ENCODE data around the gene SETBP1.

The SETBP1 gene

DNA sequence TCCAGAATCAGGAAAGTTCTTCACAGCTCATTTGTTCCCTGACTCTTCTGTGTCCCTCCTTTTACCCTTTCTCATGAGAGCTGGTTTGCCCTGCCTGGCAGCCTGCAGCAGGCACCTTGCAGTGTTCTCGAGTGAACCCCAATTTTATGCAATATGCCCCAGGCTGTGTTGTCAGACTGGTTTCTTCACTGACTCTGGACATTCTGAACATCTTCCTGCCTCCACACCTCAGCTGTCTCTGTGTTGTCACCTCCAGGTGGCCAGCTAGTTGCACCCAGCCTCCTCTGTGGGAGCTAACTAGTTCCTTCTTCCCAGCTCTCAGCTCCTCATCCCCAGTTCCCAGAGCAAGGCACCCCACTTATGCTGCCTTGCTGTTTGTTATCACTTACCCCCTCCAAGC lies 5.5 kb downstream of the SETBP1 start:
- Histone ChIP-seq H2BK5ac (ENCODE audit: low read length) (no peak overlapping the region), H2AFZ (ENCODE audit: low read length) (no peak overlapping the region), H3K9ac (ENCODE audit: low read depth, low read length, poor library complexity) (no peak overlapping the region), H3K4me2 (ENCODE audit: insufficient read depth, low read length, poor library complexity, severe bottlenecking) (no peak overlapping the region), H2BK15ac (ENCODE audit: low read length) (no peak overlapping the region), H3K4me3 (ENCODE audit: low read length in 2 of 2) (no peak overlapping the region), H2BK120ac (ENCODE audit: low read depth, low read length) (no peak overlapping the region), H3K9me3 (replicated peaks in 1 of 2; ENCODE audit: control insufficient read depth in 2 of 2, insufficient read depth in 1 of 2, low read depth in 1 of 2, low read length in 2 of 2) (no peaks in the 10 kb centered on the region), H3K79me1 (ENCODE audit: low read depth, low read length) (peaks cover under 1% of the 10 kb centered on the region), H3K23ac (ENCODE audit: low read depth, low read length, poor library complexity) (no peak overlapping the region), H3K27me3 (ENCODE audit: control insufficient read depth in 3 of 3, insufficient read depth in 3 of 3, low read depth in 1 of 3, low read length in 3 of 3) (no peaks in the 10 kb centered on the region), H3K4ac (ENCODE audit: low read length) (no peak overlapping the region), H3K4me1 (ENCODE audit: control insufficient read depth in 2 of 2, insufficient read depth in 1 of 2, low read depth in 1 of 2, low read length in 2 of 2) (peaks cover 16 to 19% of the 10 kb centered on the region in 2 donors), H3K14ac (ENCODE audit: low read length) (no peak overlapping the region), H2AK5ac (ENCODE audit: low read depth, low read length) (no peak overlapping the region), H3K27ac (replicated peaks; ENCODE audit: low read length) (no peak overlapping the region), H4K91ac (ENCODE audit: low read depth, low read length, poor library complexity) (no peak overlapping the region), H3K36me3 (replicated peaks in 1 of 2; ENCODE audit: control insufficient read depth in 2 of 2, insufficient read depth in 2 of 2, low read length in 2 of 2) (peaks cover 0 to 2% of the 10 kb centered on the region in 2 donors), H3K18ac (ENCODE audit: low read length) (no peak overlapping the region), H2BK12ac (ENCODE audit: low read length) (no peak overlapping the region), H4K8ac (ENCODE audit: low read depth, low read length) (no peak overlapping the region)
- no CpG with 5 or more reads among the region's 1 CpG for WGBS, 2 donors (ENCODE audit: extremely low coverage in 2 of 2, insufficient read length in 2 of 2, insufficient replicate concordance in 1 of 2)
- DNase-seq (ENCODE audit: low spot score): no peak

- H3K27me3 ChIP-seq (ENCODE audit: control insufficient read depth in 3 of 3, insufficient read depth in 3 of 3, low read depth in 1 of 3, low read length in 3 of 3): no peaks in the 10 kb centered on the region
- no peak overlapping the region for H3K27ac ChIP-seq (replicated peaks; ENCODE audit: low read length)
- H2AFZ ChIP-seq (ENCODE audit: low read length): no peak overlapping the region
- no peak overlapping the region for H2BK5ac ChIP-seq (ENCODE audit: low read length)
- H4K91ac ChIP-seq (ENCODE audit: low read depth, low read length, poor library complexity): no peak overlapping the region
- DNase-seq (ENCODE audit: low spot score): no peak
- H3K79me1 ChIP-seq (ENCODE audit: low read depth, low read length): peaks cover 2% of the 10 kb centered on the region
- H3K9ac ChIP-seq (ENCODE audit: low read depth, low read length, poor library complexity): no peak overlapping the region
- no peak overlapping the region for H3K4ac ChIP-seq (ENCODE audit: low read length)
- no peak overlapping the region for H3K14ac ChIP-seq (ENCODE audit: low read length)
- no peak overlapping the region for H3K4me3 ChIP-seq (ENCODE audit: low read length in 2 of 2)
- H3K9me3 ChIP-seq (replicated peaks in 1 of 2; ENCODE audit: control insufficient read depth in 2 of 2, insufficient read depth in 1 of 2, low read depth in 1 of 2, low read length in 2 of 2): no peaks in the 10 kb centered on the region
- H2AK5ac ChIP-seq (ENCODE audit: low read depth, low read length): no peak overlapping the region
- peaks cover 0 to 4% of the 10 kb centered on the region in 2 donors for H3K36me3 ChIP-seq (replicated peaks in 1 of 2; ENCODE audit: control insufficient read depth in 2 of 2, insufficient read depth in 2 of 2, low read length in 2 of 2)
- H2BK12ac ChIP-seq (ENCODE audit: low read length): no peak overlapping the region
- H4K8ac ChIP-seq (ENCODE audit: low read depth, low read length): no peak overlapping the region
- no peak overlapping the region for H2BK15ac ChIP-seq (ENCODE audit: low read length)
- H3K4me2 ChIP-seq (ENCODE audit: insufficient read depth, low read length, poor library complexity, severe bottlenecking): no peak overlapping the region
- peaks cover 12 to 14% of the 10 kb centered on the region in 2 donors for H3K4me1 ChIP-seq (ENCODE audit: control insufficient read depth in 2 of 2, insufficient read depth in 1 of 2, low read depth in 1 of 2, low read length in 2 of 2)
- no peak overlapping the region for H3K18ac ChIP-seq (ENCODE audit: low read length)
- H3K23ac ChIP-seq (ENCODE audit: low read depth, low read length, poor library complexity): no peak overlapping the region
- H2BK120ac ChIP-seq (ENCODE audit: low read depth, low read length): no peak overlapping the region
Measured at GRCh38 chr18:44687421-44687820, 6.7 kb downstream of the SETBP1 start.

DNA sequence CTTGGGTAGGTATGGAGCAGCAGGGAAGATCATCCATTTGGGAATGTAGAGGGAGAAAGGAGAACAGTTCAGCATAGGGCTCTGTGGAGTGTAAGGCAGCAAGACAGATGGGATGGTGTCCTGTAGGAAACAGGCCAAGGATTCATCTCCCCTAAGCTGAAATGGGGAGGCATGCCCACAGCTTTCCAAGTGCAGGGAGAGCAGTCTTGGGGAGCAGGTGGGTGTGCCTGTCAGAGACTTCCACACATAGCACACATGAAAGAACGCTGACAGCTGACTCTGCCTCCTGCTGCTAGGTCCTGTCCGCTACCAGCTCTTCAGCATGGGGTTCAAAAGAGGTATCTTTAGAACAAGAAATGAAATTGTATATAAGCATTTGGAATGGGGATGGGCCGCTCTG lies 9.0 kb downstream of the SETBP1 start:
- H3K4me2 ChIP-seq (ENCODE audit: insufficient read depth, low read length, poor library complexity, severe bottlenecking): no peak overlapping the region
- H3K14ac ChIP-seq (ENCODE audit: low read length): no peak overlapping the region
- H3K9ac ChIP-seq (ENCODE audit: low read depth, low read length, poor library complexity): no peak overlapping the region
- no peak overlapping the region for H2BK5ac ChIP-seq (ENCODE audit: low read length)
- no peaks in the 10 kb centered on the region for H3K4me1 ChIP-seq (ENCODE audit: control insufficient read depth in 2 of 2, insufficient read depth in 1 of 2, low read depth in 1 of 2, low read length in 2 of 2)
- no peak for DNase-seq (ENCODE audit: low spot score)
- H4K91ac ChIP-seq (ENCODE audit: low read depth, low read length, poor library complexity): no peak overlapping the region
- peaks cover 0 to 4% of the 10 kb centered on the region in 2 donors for H3K36me3 ChIP-seq (replicated peaks in 1 of 2; ENCODE audit: control insufficient read depth in 2 of 2, insufficient read depth in 2 of 2, low read length in 2 of 2)
- H4K8ac ChIP-seq (ENCODE audit: low read depth, low read length): no peak overlapping the region
- no peak overlapping the region for H2BK120ac ChIP-seq (ENCODE audit: low read depth, low read length)
- peaks cover 2% of the 10 kb centered on the region for H3K79me1 ChIP-seq (ENCODE audit: low read depth, low read length)
- WGBS, 2 donors (ENCODE audit: extremely low coverage in 2 of 2, insufficient read length in 2 of 2, insufficient replicate concordance in 1 of 2): no CpG with 5 or more reads among the region's 3 CpGs
- no peak overlapping the region for H2AFZ ChIP-seq (ENCODE audit: low read length)
- no peak overlapping the region for H2BK12ac ChIP-seq (ENCODE audit: low read length)
- H3K27me3 ChIP-seq (ENCODE audit: control insufficient read depth in 3 of 3, insufficient read depth in 3 of 3, low read depth in 1 of 3, low read length in 3 of 3): no peaks in the 10 kb centered on the region
- no peak overlapping the region for H3K27ac ChIP-seq (replicated peaks; ENCODE audit: low read length)
- no peak overlapping the region for H3K4ac ChIP-seq (ENCODE audit: low read length)
- H3K18ac ChIP-seq (ENCODE audit: low read length): no peak overlapping the region
- no peak overlapping the region for H2AK5ac ChIP-seq (ENCODE audit: low read depth, low read length)
- H2BK15ac ChIP-seq (ENCODE audit: low read length): no peak overlapping the region
- no peak overlapping the region for H3K4me3 ChIP-seq (ENCODE audit: low read length in 2 of 2)
- H3K23ac ChIP-seq (ENCODE audit: low read depth, low read length, poor library complexity): no peak overlapping the region
- no peaks in the 10 kb centered on the region for H3K9me3 ChIP-seq (replicated peaks in 1 of 2; ENCODE audit: control insufficient read depth in 2 of 2, insufficient read depth in 1 of 2, low read depth in 1 of 2, low read length in 2 of 2)

DNA sequence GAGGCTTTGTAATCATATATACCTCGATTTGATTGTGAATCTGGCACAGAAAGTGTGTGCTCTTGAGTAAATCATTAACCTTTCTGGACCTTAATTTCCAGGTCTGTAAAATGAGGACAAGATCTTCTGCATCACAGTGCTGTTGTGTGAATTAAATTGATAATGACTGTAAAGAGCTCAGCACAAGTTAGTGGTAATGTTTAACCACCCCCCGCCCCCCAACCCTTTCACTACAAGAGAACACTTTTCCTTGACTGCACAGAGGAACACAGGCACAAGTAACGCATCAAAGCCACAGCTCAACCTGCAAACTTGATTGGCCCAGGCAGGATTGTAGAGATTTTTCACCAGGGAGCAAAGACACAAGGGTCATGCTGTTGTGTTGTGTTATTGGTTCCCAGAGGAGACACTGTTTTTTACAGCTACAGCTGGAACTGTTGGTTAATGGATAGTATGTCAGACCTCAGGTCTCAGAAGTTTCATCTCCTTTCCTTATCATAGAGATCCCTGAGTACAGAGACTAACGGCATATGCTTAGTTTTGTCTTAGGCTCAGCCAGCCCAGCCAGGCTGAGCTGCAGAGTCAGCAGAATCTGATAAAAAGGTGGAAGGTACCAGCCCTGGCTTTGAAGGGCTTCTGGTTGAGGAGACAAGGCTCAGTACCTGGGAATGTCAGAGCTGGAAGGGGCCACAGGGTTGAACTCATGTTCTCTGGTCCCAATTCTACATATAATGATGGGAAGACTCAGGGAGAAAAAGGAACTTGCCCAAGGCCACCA lies 10.6 kb downstream of the SETBP1 start:
- peaks cover 0 to 2% of the 10 kb centered on the region in 2 donors for H3K4me1 ChIP-seq (ENCODE audit: control insufficient read depth in 2 of 2, insufficient read depth in 1 of 2, low read depth in 1 of 2, low read length in 2 of 2)
- H2AK5ac ChIP-seq (ENCODE audit: low read depth, low read length): no peak overlapping the region
- no peak overlapping the region for H3K14ac ChIP-seq (ENCODE audit: low read length)
- no peak overlapping the region for H3K27ac ChIP-seq (replicated peaks; ENCODE audit: low read length)
- H3K36me3 ChIP-seq (replicated peaks in 1 of 2; ENCODE audit: control insufficient read depth in 2 of 2, insufficient read depth in 2 of 2, low read length in 2 of 2): peaks cover 0 to 4% of the 10 kb centered on the region in 2 donors
- peaks cover 0 to 4% of the 10 kb centered on the region in 2 donors for H3K9me3 ChIP-seq (replicated peaks in 1 of 2; ENCODE audit: control insufficient read depth in 2 of 2, insufficient read depth in 1 of 2, low read depth in 1 of 2, low read length in 2 of 2)
- H2BK5ac ChIP-seq (ENCODE audit: low read length): no peak overlapping the region
- H3K9ac ChIP-seq (ENCODE audit: low read depth, low read length, poor library complexity): no peak overlapping the region
- no peak overlapping the region for H4K8ac ChIP-seq (ENCODE audit: low read depth, low read length)
- H3K18ac ChIP-seq (ENCODE audit: low read length): no peak overlapping the region
- no peak for DNase-seq (ENCODE audit: low spot score)
- H3K4me2 ChIP-seq (ENCODE audit: insufficient read depth, low read length, poor library complexity, severe bottlenecking): no peak overlapping the region
- no peak overlapping the region for H4K91ac ChIP-seq (ENCODE audit: low read depth, low read length, poor library complexity)
- H3K79me1 ChIP-seq (ENCODE audit: low read depth, low read length): peaks cover 2% of the 10 kb centered on the region
- H2AFZ ChIP-seq (ENCODE audit: low read length): no peak overlapping the region
- H3K27me3 ChIP-seq (ENCODE audit: control insufficient read depth in 3 of 3, insufficient read depth in 3 of 3, low read depth in 1 of 3, low read length in 3 of 3): no peaks in the 10 kb centered on the region
- H3K23ac ChIP-seq (ENCODE audit: low read depth, low read length, poor library complexity): no peak overlapping the region
- H2BK120ac ChIP-seq (ENCODE audit: low read depth, low read length): no peak overlapping the region
- H3K4ac ChIP-seq (ENCODE audit: low read length): no peak overlapping the region
- H2BK15ac ChIP-seq (ENCODE audit: low read length): no peak overlapping the region
- no CpG with 5 or more reads among the region's 4 CpGs for WGBS, 2 donors (ENCODE audit: extremely low coverage in 2 of 2, insufficient read length in 2 of 2, insufficient replicate concordance in 1 of 2)
- H3K4me3 ChIP-seq (ENCODE audit: low read length in 2 of 2): no peak overlapping the region
- no peak overlapping the region for H2BK12ac ChIP-seq (ENCODE audit: low read length)

Data from neuronal stem cell (in vitro differentiated cells).